Tibial artery (tissue), 4 donors: ENCODE results near the gene SSBP2.
"Not testable (repeated sequence)": the region's sequence is repeated elsewhere in the genome, so short reads cannot be mapped to it uniquely, and the experiment has no call there.

Experiments used
- DNase-seq, 2 donors: peaks; one replicate each; pipeline ENCODE4 v3.0.0-alpha.2; 2019
- H3K27ac ChIP-seq, 2 donors: fragments of 200-600 bp; sonication (generic) in 1 of 2; 1 replicate in 1 of 2; 2 replicates in 1 of 2; pipeline ENCODE4 v1.5.1; 2018 to 2019; ENCODE audit warnings: mild to moderate bottlenecking in 1 of 2
- H3K27me3 ChIP-seq, 2 donors: fragments of 200-600 bp; sonication (generic) in 1 of 2; one replicate each; pipeline versions ENCODE4 v1.5.1 to v1.6.0; 2016 to 2019
- H3K36me3 ChIP-seq, 3 donors: fragments of 200-600 bp; sonication (generic) in 2 of 3; one replicate each; pipeline ENCODE4 v1.5.1; 2016 to 2019; ENCODE audit warnings: mild to moderate bottlenecking in 2 of 3
- H3K4me1 ChIP-seq, 4 donors: fragments of 200-600 bp; sonication (generic) in 2 of 4; 1 replicate in 3 of 4; 2 replicates in 1 of 4; pipeline ENCODE4 v1.5.1; 2016 to 2019
- H3K4me3 ChIP-seq, 2 donors: fragments of 200-600 bp; sonication (generic) in 1 of 2; 1 replicate in 1 of 2; 2 replicates in 1 of 2; pipeline ENCODE4 v1.5.1; 2018 to 2019; ENCODE audit warnings: mild to moderate bottlenecking in 2 of 2
- H3K9me3 ChIP-seq, 3 donors: fragments of 200-600 bp; sonication (generic) in 1 of 3; one replicate each; pipeline ENCODE4 v1.5.1; 2016 to 2019
- CTCF ChIP-seq, 2 experiments: fragments of 200-600 bp in 1 of 2; fragments of 450-650 bp in 1 of 2; IDR thresholded peaks; one replicate each; pipeline ENCODE4 v1.5.1; 2017 to 2019; ENCODE audit warnings: antibody characterized with exemption in 2 of 2, mild to moderate bottlenecking in 1 of 2, moderate library complexity in 1 of 2
- intact Hi-C: fragments of 100-400 bp; cut with DNase I; formaldehyde crosslinking; loops from one replicate; pipeline ENCODE4 v1.15.0; 2023; ENCODE audit warnings: low total_unique reads

SSBP2 gene

GRCh38 chr5:81486711-81487110, 264.2 kb downstream of the SSBP2 start:
- intact Hi-C loops = no loop called here
- no peak for DNase-seq
- Histone ChIP-seq H3K36me3 (peaks cover 0 to 6% (median 0%) of the 10 kb centered on the region in 3 donors), H3K9me3 (no peaks in the 10 kb centered on the region), H3K27me3 (no peaks in the 10 kb centered on the region), H3K4me1 (peaks cover 0 to 17% (median 3%) of the 10 kb centered on the region in 4 donors), H3K4me3 (no peak overlapping the region), H3K27ac (no peak overlapping the region)
- no peak for TF ChIP-seq CTCF (IDR thresholded peaks at IDR 0.05)

GRCh38 chr5:81482595-81482994, 268.3 kb downstream of the SSBP2 start:
- Histone ChIP-seq H3K4me3 (no peak overlapping the region), H3K4me1 (peaks cover 0 to 18% (median 3%) of the 10 kb centered on the region in 4 donors), H3K27ac (peak overlapping the region; percentile 15 to 37), H3K36me3 (no peaks in the 10 kb centered on the region), H3K27me3 (no peaks in the 10 kb centered on the region), H3K9me3 (no peaks in the 10 kb centered on the region)
- TF ChIP-seq CTCF (IDR thresholded peaks at IDR 0.05) = no peak
- DNase-seq = no peak
- intact Hi-C loops = no loop called here

GRCh38 chr5:81473395-81473794, 277.5 kb downstream of the SSBP2 start:
- H3K4me1 ChIP-seq, DNase-seq, H3K27ac ChIP-seq, H3K27me3 ChIP-seq, H3K4me3 ChIP-seq, H3K9me3 ChIP-seq, intact Hi-C loops: not testable (repeated sequence)
- H3K36me3 ChIP-seq = peaks cover 21 to 26% (median 22%) of the 10 kb centered on the region in 3 donors

GRCh38 chr5:81469676-81470075, 281.2 kb downstream of the SSBP2 start:
- H3K36me3 ChIP-seq = peaks cover 26 to 30% (median 27%) of the 10 kb centered on the region in 3 donors
- no peak overlapping the region for H3K4me3 ChIP-seq

GRCh38 chr5:81450940-81451339, 300.0 kb downstream of the SSBP2 start:
- no peak for TF ChIP-seq CTCF (IDR thresholded peaks at IDR 0.05)
- no peaks in the 10 kb centered on the region for H3K27me3 ChIP-seq
- intact Hi-C loops = no loop called here

More at GRCh38 chr5:81469676-81470075, 281.2 kb downstream of the SSBP2 start:
- Histone ChIP-seq H3K27me3 (no peaks in the 10 kb centered on the region), H3K4me1 (no peaks in the 10 kb centered on the region), H3K9me3 (no peaks in the 10 kb centered on the region), H3K27ac (no peak overlapping the region)
- TF ChIP-seq CTCF (IDR thresholded peaks at IDR 0.05) = no peak
- intact Hi-C loops = no loop called here
- no peak for DNase-seq

GRCh38 chr5:81435023-81435422, 315.9 kb downstream of the SSBP2 start:
- no peak for TF ChIP-seq CTCF (IDR thresholded peaks at IDR 0.05)
- peaks cover 0 to 13% (median under 1%) of the 10 kb centered on the region in 3 donors for H3K36me3 ChIP-seq
- no peak overlapping the region for H3K4me3 ChIP-seq
- DNase-seq = no peak
- no peaks in the 10 kb centered on the region for H3K9me3 ChIP-seq
- no peaks in the 10 kb centered on the region for H3K27me3 ChIP-seq
- intact Hi-C loops = no loop called here
- no peak overlapping the region for H3K27ac ChIP-seq
- no peaks in the 10 kb centered on the region for H3K4me1 ChIP-seq

More at GRCh38 chr5:81450940-81451339, 300.0 kb downstream of the SSBP2 start:
- Histone ChIP-seq H3K9me3 (no peaks in the 10 kb centered on the region), H3K27ac (no peak overlapping the region), H3K4me3 (no peak overlapping the region), H3K4me1 (no peaks in the 10 kb centered on the region), H3K36me3 (peaks cover 0 to 25% (median 6%) of the 10 kb centered on the region in 3 donors)
- no peak for DNase-seq
